Heart left ventricle (tissue), 13 donors: Measurements from ENCODE around the gene P2RX7.

ENCODE experiments used
- POLR2A ChIP-seq, 2 donors: fragments of 450-650 bp; IDR thresholded peaks; one replicate each; pipeline ENCODE4 v1.6.1; 2017; ENCODE audit warnings: antibody characterized with exemption in 2 of 2, mild to moderate bottlenecking in 2 of 2, moderate library complexity in 2 of 2
- TF ChIP-seq, protein P1 (sequence below), 12 donors: fragments of 200-600 bp; sonication (generic) in 4 of 12; IDR thresholded peaks; one replicate each; pipeline versions ENCODE4 v1.5.0 to v1.8.0; 2018 to 2022; ENCODE audit warnings: antibody characterized with exemption in 12 of 12, mild to moderate bottlenecking in 5 of 12
- donor health status: ischemic (EF 13 %, LVEDD 7.1; RV severe dilation, severe dysfunction).
- donor health status: DM: no; HTN: yes; CAD: no.
- donor health status: DM: no; HTN: no; CAD: no.
- donor health status: ischemic (EF 25% LVEDD 6.9; RV normal size, moderate dysfunction).
- donor health status: ischemic (EF 25% LVEDD 5.7; RV mildly dilated, moderate dysfunction).
- donor health status: ischemic (EF 35%, LVEDD 5.7; RV mildly dilated, moderate dysfunction).
- donor health status: nonischemic (EF 11% LVEDD 7.7; RV severe dilation, severe dysfunction).
- donor health status: DM: yes; HTN: yes; CAD: no.
- donor health status: PGD.
- donor health status: ischemic (EF 29% LVEDD 5.4; RV normal size, mild dysfunction).
- donor health status: nonischemic (EF 23%, LVEDD 6.1; RV moderate dilation, normal function).

DNA sequence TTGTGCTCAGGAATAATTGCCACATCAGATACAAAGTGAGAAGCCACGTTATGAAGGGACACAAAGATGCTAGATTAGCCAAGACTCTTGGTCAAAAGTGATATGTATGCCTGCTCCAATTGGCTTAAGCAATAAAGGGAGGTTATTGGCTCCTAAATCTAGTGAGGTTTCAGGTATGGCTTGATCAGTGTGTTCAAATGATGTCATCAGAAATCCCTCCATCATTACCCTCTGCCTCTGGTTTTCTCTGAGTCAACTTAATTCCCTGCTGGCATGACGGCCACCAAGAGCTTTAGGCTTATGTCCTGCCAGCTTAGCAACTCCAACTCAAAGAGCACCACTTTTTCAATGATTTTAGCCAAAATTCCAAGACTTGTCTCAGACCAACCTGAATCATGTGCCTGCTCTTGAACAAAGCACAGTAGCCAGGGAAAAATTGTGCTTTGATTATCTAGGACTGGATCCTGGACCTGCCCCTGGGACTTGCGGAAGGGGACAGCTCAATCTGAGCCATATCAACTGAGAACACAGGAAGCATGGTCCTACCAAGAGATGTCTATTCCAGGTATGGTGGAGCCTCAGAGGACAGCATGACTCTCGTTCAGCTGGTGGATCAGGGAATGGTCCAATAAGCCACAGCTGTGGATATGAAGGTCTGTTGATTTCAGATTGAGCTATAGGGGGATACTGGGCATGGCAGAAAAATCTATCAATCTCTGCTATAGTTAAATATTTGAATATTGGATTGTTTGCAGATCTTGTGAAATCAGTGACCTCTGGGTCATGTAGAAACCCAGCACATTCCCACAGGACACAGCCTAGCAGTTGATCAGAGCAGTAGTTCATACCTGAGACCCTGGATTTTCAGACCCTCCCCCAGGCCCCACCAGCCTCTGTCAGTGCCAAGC, 16.1 kb upstream of the P2RX7 start:
- TF ChIP-seq, protein P1, sequence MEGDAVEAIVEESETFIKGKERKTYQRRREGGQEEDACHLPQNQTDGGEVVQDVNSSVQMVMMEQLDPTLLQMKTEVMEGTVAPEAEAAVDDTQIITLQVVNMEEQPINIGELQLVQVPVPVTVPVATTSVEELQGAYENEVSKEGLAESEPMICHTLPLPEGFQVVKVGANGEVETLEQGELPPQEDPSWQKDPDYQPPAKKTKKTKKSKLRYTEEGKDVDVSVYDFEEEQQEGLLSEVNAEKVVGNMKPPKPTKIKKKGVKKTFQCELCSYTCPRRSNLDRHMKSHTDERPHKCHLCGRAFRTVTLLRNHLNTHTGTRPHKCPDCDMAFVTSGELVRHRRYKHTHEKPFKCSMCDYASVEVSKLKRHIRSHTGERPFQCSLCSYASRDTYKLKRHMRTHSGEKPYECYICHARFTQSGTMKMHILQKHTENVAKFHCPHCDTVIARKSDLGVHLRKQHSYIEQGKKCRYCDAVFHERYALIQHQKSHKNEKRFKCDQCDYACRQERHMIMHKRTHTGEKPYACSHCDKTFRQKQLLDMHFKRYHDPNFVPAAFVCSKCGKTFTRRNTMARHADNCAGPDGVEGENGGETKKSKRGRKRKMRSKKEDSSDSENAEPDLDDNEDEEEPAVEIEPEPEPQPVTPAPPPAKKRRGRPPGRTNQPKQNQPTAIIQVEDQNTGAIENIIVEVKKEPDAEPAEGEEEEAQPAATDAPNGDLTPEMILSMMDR (IDR thresholded peaks at IDR 0.05) = no peak
- TF ChIP-seq POLR2A (IDR thresholded peaks at IDR 0.05) = no peak
